ENCODE measurements around the gene TRMT10B.

Gene TRMT10B

GRCh38 chr9:37715991-37716505, 37.6 kb upstream of the TRMT10B start:
- TF ChIP-seq CTCF (IDR thresholded peaks at IDR 0.05; ENCODE audit: low read depth, low read length): no peak

GRCh38 chr9:37719526-37719925, 34.1 kb upstream of the TRMT10B start:
- no peak overlapping the region for H3K27ac ChIP-seq
- TF ChIP-seq CTCF (IDR thresholded peaks at IDR 0.05; ENCODE audit: low read depth, low read length): no peak
- no peak overlapping the region for H3K4me3 ChIP-seq (ENCODE audit: low read depth, low read length)
- DNase-seq: no peak
- H3K36me3 ChIP-seq: peaks cover 41% of the 10 kb centered on the region
- H3K9me3 ChIP-seq (ENCODE audit: severe bottlenecking): no peaks in the 10 kb centered on the region
- no peaks in the 10 kb centered on the region for H3K27me3 ChIP-seq (ENCODE audit: insufficient read depth, low read depth, severe bottlenecking)

More at GRCh38 chr9:37715991-37716505, 37.6 kb upstream of the TRMT10B start:
- DNase-seq: no peak
- Histone ChIP-seq H3K36me3 (peaks cover 52% of the 10 kb centered on the region), H3K9me3 (ENCODE audit: severe bottlenecking) (no peaks in the 10 kb centered on the region), H3K27me3 (ENCODE audit: insufficient read depth, low read depth, severe bottlenecking) (no peaks in the 10 kb centered on the region), H3K4me3 (ENCODE audit: low read depth, low read length) (no peak overlapping the region), H3K27ac (no peak overlapping the region)

- TF ChIP-seq CTCF (IDR thresholded peaks at IDR 0.05; ENCODE audit: low read depth, low read length): no peak
- Histone ChIP-seq H3K36me3 (peaks cover 58% of the 10 kb centered on the region), H3K4me3 (ENCODE audit: low read depth, low read length) (no peak overlapping the region), H3K9me3 (ENCODE audit: severe bottlenecking) (no peaks in the 10 kb centered on the region), H3K27me3 (ENCODE audit: insufficient read depth, low read depth, severe bottlenecking) (no peaks in the 10 kb centered on the region), H3K27ac (no peak overlapping the region)
- no peak for DNase-seq
Measured at GRCh38 chr9:37727013-37727412, 26.6 kb upstream of the TRMT10B start.

- no peak for TF ChIP-seq CTCF (IDR thresholded peaks at IDR 0.05; ENCODE audit: low read depth, low read length)
- H3K27ac ChIP-seq: no peak overlapping the region
- no peak overlapping the region for H3K4me3 ChIP-seq (ENCODE audit: low read depth, low read length)
- DNase-seq: no peak
- H3K27me3 ChIP-seq (ENCODE audit: insufficient read depth, low read depth, severe bottlenecking): no peaks in the 10 kb centered on the region
- no peaks in the 10 kb centered on the region for H3K9me3 ChIP-seq (ENCODE audit: severe bottlenecking)
- peaks cover 61% of the 10 kb centered on the region for H3K36me3 ChIP-seq
Measured at GRCh38 chr9:37729499-37729898, 24.1 kb upstream of the TRMT10B start.

GRCh38 chr9:37730256-37730655, 23.3 kb upstream of the TRMT10B start:
- TF ChIP-seq CTCF (IDR thresholded peaks at IDR 0.05; ENCODE audit: low read depth, low read length): no peak
- H3K27ac ChIP-seq: no peak overlapping the region
- no peak overlapping the region for H3K4me3 ChIP-seq (ENCODE audit: low read depth, low read length)
- no peak for DNase-seq
- H3K9me3 ChIP-seq (ENCODE audit: severe bottlenecking): no peaks in the 10 kb centered on the region
- H3K27me3 ChIP-seq (ENCODE audit: insufficient read depth, low read depth, severe bottlenecking): no peaks in the 10 kb centered on the region
- peaks cover 59% of the 10 kb centered on the region for H3K36me3 ChIP-seq

- no peak overlapping the region for H3K4me3 ChIP-seq (ENCODE audit: low read depth, low read length)
- peak overlapping the region; percentile 77; the same call in 1 of the 2 replicates for H3K27ac ChIP-seq
- no peaks in the 10 kb centered on the region for H3K27me3 ChIP-seq (ENCODE audit: insufficient read depth, low read depth, severe bottlenecking)
- DNase-seq: no peak
- no peak for TF ChIP-seq CTCF (IDR thresholded peaks at IDR 0.05; ENCODE audit: low read depth, low read length)
- H3K36me3 ChIP-seq: peaks cover 63% of the 10 kb centered on the region
- H3K9me3 ChIP-seq (ENCODE audit: severe bottlenecking): no peaks in the 10 kb centered on the region
Measured at GRCh38 chr9:37730839-37731238, 22.8 kb upstream of the TRMT10B start.
